HS-5 (cell line): ENCODE measurements around the gene RPS6KA5.
"Not testable (repeated sequence)": the region's sequence is repeated elsewhere in the genome, so short reads cannot be mapped to it uniquely, and the experiment has no call there.

Experiments
- DNase-seq: peaks from one replicate; pipeline ENCODE4 v3.0.0-alpha.2; 2012; ENCODE audit warnings: low read depth

The RPS6KA5 gene

DNA sequence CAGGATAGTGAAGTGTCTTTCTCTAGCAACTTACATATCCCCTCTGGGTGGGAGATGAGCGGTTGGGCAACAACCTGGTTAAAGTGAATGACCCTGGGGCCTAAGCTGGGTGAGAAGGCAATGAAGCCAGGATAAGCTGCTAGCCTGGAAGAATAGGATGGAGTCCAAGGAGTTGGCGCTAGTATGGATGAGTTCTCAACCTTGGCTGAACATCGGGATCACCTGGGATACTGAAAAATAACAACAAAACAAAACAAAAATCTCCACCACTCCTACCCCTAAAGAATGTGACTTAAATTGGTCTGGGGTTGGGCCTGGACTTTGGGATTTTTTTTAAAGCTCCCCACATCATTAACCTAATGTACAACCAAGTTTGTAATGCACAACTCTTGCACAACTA lies 4.8 kb upstream of the RPS6KA5 start:
- no peak for DNase-seq

- DNase-seq = no peak
Measured at GRCh38 chr14:91063119-91063518, 2.7 kb upstream of the RPS6KA5 start.

DNA sequence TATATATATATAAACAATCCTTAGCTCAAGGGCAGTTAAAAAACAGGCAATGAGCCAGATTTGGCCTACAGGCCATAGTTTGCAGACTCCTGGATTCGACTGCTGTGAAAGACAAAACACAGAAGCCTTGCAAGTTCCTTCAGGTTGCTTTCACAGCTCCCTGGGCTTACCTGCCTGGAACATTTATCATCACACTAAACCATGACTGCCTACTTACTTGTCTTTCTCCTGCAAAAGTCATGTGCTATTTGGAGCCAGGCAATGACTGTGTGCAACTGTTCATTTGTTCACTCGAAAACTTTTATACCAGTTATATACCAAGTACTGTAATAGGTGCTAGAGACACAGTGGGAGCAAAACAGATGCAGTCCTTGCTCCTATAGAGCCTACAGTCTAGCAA lies 2.2 kb upstream of the RPS6KA5 start:
- no peak for DNase-seq

GRCh38 chr14:91061056-91061887 lies 831 bp upstream of the RPS6KA5 start:
- no peak for DNase-seq

DNA sequence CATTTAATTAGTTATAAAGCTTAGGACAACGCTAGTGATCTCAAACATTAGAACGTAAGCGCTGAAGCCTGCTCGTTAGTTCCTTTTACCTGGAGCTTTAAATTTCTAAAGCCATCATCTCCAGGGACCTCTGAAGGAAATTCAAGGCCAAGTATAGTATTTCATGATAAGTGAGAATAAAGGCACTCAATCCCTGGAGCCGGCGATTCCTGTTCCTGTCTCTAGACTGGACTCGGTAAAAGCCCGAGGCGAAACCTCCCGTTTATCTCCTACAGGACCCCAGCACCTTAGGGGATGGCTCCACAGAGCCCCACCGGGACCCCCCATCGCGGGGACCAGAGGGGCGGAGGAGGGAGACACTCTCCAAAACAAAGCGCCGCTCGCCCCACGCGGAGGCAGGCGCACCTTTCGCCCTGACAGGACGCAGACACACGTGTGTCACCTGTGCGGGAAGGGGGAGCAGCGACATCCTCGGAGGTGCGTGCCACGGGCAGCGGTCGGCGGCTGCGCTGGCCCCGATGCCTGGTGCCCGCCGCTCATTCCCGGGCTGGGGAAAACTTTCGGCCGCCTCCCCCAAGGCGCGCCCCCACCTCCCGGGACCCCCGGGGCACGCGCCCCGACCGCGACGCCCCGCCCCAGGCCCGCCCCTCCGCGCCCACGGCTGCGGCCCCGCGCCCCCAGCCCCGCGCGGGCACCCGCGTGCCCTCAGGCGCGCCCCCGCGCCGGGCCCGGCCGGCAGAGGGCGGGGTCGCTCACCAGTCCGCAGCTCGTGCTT lies 678 bp downstream of the RPS6KA5 start:
- no peak for DNase-seq

- no peak for DNase-seq
Measured at GRCh38 chr14:91058042-91058581, 2.3 kb downstream of the RPS6KA5 start.

- DNase-seq = no peak
Measured at GRCh38 chr14:91056361-91056760, 4.1 kb downstream of the RPS6KA5 start.

GRCh38 chr14:91055016-91055415 lies 5.4 kb downstream of the RPS6KA5 start:
- DNase-seq = no peak

GRCh38 chr14:91048676-91049075 lies 11.8 kb downstream of the RPS6KA5 start:
- no peak for DNase-seq

- no peak for DNase-seq
Measured at GRCh38 chr14:91048265-91048664, 12.2 kb downstream of the RPS6KA5 start.

GRCh38 chr14:91047174-91047753 lies 13.2 kb downstream of the RPS6KA5 start:
- DNase-seq = no peak

- DNase-seq = no peak
Measured at GRCh38 chr14:91046488-91047072, 13.9 kb downstream of the RPS6KA5 start.

DNA sequence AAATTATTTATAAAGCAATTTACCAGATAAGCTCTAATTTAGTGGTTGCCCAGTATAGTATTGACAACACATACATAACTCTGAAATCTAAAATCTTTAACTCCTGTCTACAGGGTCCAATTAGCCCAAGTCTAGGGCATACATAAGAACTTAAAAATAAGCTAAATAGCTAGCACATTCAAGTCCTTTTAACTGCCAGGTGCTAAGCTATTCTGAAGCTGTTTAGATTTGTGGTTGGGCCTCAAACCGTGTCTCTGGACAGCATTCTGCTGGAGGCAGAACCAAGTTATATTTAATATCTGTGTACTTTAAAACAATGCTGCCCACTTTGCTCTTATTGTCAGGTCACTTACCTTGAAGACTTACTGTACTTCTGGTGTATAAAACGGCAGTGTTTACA lies 19.0 kb downstream of the RPS6KA5 start:
- DNase-seq = no peak

DNA sequence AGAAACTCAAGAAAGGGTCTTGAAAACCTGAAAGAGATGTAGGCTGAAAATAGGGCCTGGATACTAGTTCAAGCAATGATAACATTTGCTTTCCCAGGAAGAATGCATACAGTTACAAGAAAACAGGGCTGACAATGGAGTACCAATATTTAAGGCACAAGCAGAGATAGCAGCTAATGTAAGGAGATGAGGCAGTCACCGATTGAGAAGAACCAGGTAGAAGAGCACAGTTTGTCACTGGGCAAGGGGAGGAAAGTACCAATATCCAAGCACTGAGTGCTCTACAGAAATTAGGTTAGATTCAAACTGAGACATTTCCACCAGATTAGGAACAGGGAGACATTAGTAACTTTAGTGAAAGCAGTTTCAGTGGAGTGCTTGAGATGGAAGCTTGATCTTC lies 19.9 kb downstream of the RPS6KA5 start:
- DNase-seq = no peak

GRCh38 chr14:91038439-91038838 lies 22.0 kb downstream of the RPS6KA5 start:
- no peak for DNase-seq

- DNase-seq = no peak
Measured at GRCh38 chr14:91036741-91037469, 23.5 kb downstream of the RPS6KA5 start.

GRCh38 chr14:91035855-91036254 lies 24.6 kb downstream of the RPS6KA5 start:
- no peak for DNase-seq

DNA sequence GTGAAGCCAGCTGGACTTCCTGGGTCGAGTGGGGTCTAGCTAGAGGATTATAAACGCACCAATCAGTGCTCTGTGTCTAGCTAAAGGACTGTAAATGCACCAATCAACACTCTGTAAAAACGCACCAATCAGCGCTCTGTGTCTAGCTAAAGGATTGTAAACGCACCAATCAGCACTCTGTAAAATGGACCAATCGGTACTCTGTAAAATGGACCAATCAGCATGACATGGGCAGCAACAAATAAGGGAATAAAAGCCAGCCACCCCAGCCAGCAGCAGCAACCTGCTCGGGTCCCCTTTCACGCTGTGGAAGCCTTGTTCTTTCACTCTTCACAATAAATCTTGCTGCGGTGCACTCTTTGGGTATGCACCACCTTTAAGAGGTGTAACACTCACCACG lies 26.1 kb downstream of the RPS6KA5 start:
- not testable (repeated sequence) for DNase-seq

DNA sequence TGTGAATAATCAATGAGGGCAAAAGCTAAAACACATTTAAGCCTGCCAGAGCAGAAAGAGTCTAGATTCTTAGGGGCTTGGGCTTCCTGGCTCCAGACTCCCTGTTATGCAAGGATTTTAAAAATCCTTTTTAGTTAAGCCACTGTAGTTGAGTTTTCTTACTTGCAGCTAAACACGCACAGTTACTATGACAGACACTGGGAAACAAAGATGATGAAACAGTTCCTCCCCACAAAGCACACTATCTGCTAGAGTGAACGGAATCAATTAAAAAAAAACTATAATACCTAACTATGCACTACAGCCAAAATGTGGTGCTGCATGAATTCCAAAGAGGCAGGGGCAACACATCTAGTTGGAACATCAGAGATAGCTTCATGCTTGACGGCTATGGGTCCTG lies 28.2 kb downstream of the RPS6KA5 start:
- no peak for DNase-seq

- no peak for DNase-seq
Measured at GRCh38 chr14:91031666-91032065, 28.8 kb downstream of the RPS6KA5 start.

- no peak for DNase-seq
Measured at GRCh38 chr14:91029456-91030217, 30.8 kb downstream of the RPS6KA5 start.
